ENCODE results near the gene C1R.

The C1R gene

GRCh38 chr12:7093486-7093885, 1.2 kb upstream of the C1R start:
- Histone ChIP-seq H3K27me3 (ENCODE audit: insufficient read depth, low read length) (peaks cover 5% of the 10 kb centered on the region; the same call in 1 of the 2 replicates), H3K4me3 (ENCODE audit: low read depth, low read length, poor library complexity, severe bottlenecking) (no peak overlapping the region), H4K20me1 (ENCODE audit: insufficient read depth, low read length) (no peaks in the 10 kb centered on the region), H3K79me2 (ENCODE audit: insufficient read depth, low read length) (no peaks in the 10 kb centered on the region), H3K4me2 (ENCODE audit: low read length) (no peak overlapping the region), H3K4me1 (ENCODE audit: insufficient read depth, low read length, severe bottlenecking) (no peaks in the 10 kb centered on the region), H3K9ac (ENCODE audit: low read length) (no peak overlapping the region), H3F3A (ENCODE audit: insufficient read depth, low read length) (no peaks in the 10 kb centered on the region), H3K36me3 (ENCODE audit: insufficient read depth, low read length) (no peaks in the 10 kb centered on the region), H2AFZ (ENCODE audit: low read length) (no peak overlapping the region), H3K9me2 (ENCODE audit: low read depth, low read length) (no peaks in the 10 kb centered on the region), H3K9me3 (ENCODE audit: low read length) (no peaks in the 10 kb centered on the region), H3K27ac (ENCODE audit: low read depth, low read length, poor library complexity, severe bottlenecking) (no peak overlapping the region)
- no peak for TF ChIP-seq CTCF (IDR thresholded peaks at IDR 0.05; ENCODE audit: low read length)
- TF ChIP-seq EZH2 (IDR thresholded peaks at IDR 0.05; ENCODE audit: borderline replicate concordance, low read length) = no peak

- no peaks in the 10 kb centered on the region for H3K79me2 ChIP-seq (ENCODE audit: insufficient read depth, low read length)
- H2AFZ ChIP-seq (ENCODE audit: low read length) = no peak overlapping the region
- H3K9me2 ChIP-seq (ENCODE audit: low read depth, low read length) = no peaks in the 10 kb centered on the region
- no peak overlapping the region for H3K4me3 ChIP-seq (ENCODE audit: low read depth, low read length, poor library complexity, severe bottlenecking)
- TF ChIP-seq EZH2 (IDR thresholded peaks at IDR 0.05; ENCODE audit: borderline replicate concordance, low read length) (no peak), CTCF (IDR thresholded peaks at IDR 0.05; ENCODE audit: low read length) (no peak)
- no peaks in the 10 kb centered on the region for H4K20me1 ChIP-seq (ENCODE audit: insufficient read depth, low read length)
- no peaks in the 10 kb centered on the region for H3K36me3 ChIP-seq (ENCODE audit: insufficient read depth, low read length)
- no peak overlapping the region for H3K4me2 ChIP-seq (ENCODE audit: low read length)
- no peak overlapping the region for H3K9ac ChIP-seq (ENCODE audit: low read length)
- H3K4me1 ChIP-seq (ENCODE audit: insufficient read depth, low read length, severe bottlenecking) = no peaks in the 10 kb centered on the region
- H3K27me3 ChIP-seq (ENCODE audit: insufficient read depth, low read length) = peaks cover 5% of the 10 kb centered on the region; the same call in 1 of the 2 replicates
- no peaks in the 10 kb centered on the region for H3F3A ChIP-seq (ENCODE audit: insufficient read depth, low read length)
- H3K27ac ChIP-seq (ENCODE audit: low read depth, low read length, poor library complexity, severe bottlenecking) = no peak overlapping the region
- H3K9me3 ChIP-seq (ENCODE audit: low read length) = no peaks in the 10 kb centered on the region
These were observed 778 bp upstream of the C1R start for GRCh38 chr12:7092986-7093460.

GRCh38 chr12:7091660-7092228, 501 bp downstream of the C1R start:
- Histone ChIP-seq H2AFZ (ENCODE audit: low read length) (no peak overlapping the region), H3K4me3 (ENCODE audit: low read depth, low read length, poor library complexity, severe bottlenecking) (no peak overlapping the region), H3K79me2 (ENCODE audit: insufficient read depth, low read length) (no peaks in the 10 kb centered on the region), H3K27me3 (ENCODE audit: insufficient read depth, low read length) (peaks cover 5% of the 10 kb centered on the region; the same call in 1 of the 2 replicates), H3K4me2 (ENCODE audit: low read length) (no peak overlapping the region), H3F3A (ENCODE audit: insufficient read depth, low read length) (no peaks in the 10 kb centered on the region), H3K9me2 (ENCODE audit: low read depth, low read length) (no peaks in the 10 kb centered on the region), H3K27ac (ENCODE audit: low read depth, low read length, poor library complexity, severe bottlenecking) (no peak overlapping the region), H3K9me3 (ENCODE audit: low read length) (no peaks in the 10 kb centered on the region), H3K4me1 (ENCODE audit: insufficient read depth, low read length, severe bottlenecking) (no peaks in the 10 kb centered on the region), H3K36me3 (ENCODE audit: insufficient read depth, low read length) (no peaks in the 10 kb centered on the region), H4K20me1 (ENCODE audit: insufficient read depth, low read length) (no peaks in the 10 kb centered on the region), H3K9ac (ENCODE audit: low read length) (no peak overlapping the region)
- no peak for TF ChIP-seq EZH2 (IDR thresholded peaks at IDR 0.05; ENCODE audit: borderline replicate concordance, low read length)
- no peak for TF ChIP-seq CTCF (IDR thresholded peaks at IDR 0.05; ENCODE audit: low read length)
